PFSK-1 (cell line): Measurements from ENCODE around the gene KCNJ15.

Source experiments
- POLR2AphosphoS5 ChIP-seq: IDR thresholded peaks from 2 replicates; pipeline ENCODE4 v1.6.1; 2012; ENCODE audit warnings: low read depth, mild to moderate bottlenecking, control low read depth, low read length, moderate library complexity
- TF ChIP-seq, protein P1 (sequence below), 2 experiments: IDR thresholded peaks; 2 replicates each; pipeline versions ENCODE4 v1.6.1 to v1.8.0; 2011 to 2012; ENCODE audit warnings: low read depth in 2 of 2, low read length in 2 of 2, control low read depth in 1 of 2, inconsistent platforms in 1 of 2, mild to moderate bottlenecking in 1 of 2, moderate library complexity in 1 of 2; ENCODE audit not compliant: insufficient read depth in 1 of 2

DNA sequence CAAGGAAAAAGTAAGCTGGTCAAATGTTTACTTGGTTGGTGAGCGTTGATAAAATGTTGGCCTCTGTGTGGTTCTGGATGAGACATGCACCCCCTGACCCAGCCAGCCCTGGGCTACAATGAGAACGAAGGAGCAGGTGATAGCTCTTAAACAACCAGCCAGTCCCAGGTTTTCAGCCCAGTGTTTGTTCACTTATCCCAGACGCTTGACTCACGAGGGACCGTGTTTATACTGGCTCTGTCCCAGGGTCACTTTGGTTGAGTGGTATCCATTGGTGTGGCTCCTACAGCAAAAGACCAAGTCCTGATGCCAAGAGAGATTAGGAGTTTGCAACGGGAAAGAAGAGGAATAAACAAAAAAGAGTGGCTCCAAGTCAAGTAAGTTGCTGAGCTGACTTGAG is 86.9 kb downstream of the KCNJ15 start:
- no peak for TF ChIP-seq POLR2AphosphoS5
- TF ChIP-seq, protein P1, sequence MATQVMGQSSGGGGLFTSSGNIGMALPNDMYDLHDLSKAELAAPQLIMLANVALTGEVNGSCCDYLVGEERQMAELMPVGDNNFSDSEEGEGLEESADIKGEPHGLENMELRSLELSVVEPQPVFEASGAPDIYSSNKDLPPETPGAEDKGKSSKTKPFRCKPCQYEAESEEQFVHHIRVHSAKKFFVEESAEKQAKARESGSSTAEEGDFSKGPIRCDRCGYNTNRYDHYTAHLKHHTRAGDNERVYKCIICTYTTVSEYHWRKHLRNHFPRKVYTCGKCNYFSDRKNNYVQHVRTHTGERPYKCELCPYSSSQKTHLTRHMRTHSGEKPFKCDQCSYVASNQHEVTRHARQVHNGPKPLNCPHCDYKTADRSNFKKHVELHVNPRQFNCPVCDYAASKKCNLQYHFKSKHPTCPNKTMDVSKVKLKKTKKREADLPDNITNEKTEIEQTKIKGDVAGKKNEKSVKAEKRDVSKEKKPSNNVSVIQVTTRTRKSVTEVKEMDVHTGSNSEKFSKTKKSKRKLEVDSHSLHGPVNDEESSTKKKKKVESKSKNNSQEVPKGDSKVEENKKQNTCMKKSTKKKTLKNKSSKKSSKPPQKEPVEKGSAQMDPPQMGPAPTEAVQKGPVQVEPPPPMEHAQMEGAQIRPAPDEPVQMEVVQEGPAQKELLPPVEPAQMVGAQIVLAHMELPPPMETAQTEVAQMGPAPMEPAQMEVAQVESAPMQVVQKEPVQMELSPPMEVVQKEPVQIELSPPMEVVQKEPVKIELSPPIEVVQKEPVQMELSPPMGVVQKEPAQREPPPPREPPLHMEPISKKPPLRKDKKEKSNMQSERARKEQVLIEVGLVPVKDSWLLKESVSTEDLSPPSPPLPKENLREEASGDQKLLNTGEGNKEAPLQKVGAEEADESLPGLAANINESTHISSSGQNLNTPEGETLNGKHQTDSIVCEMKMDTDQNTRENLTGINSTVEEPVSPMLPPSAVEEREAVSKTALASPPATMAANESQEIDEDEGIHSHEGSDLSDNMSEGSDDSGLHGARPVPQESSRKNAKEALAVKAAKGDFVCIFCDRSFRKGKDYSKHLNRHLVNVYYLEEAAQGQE (IDR thresholded peaks at IDR 0.05; ENCODE audit: insufficient read depth in 1 of 2, low read depth in 2 of 2, low read length in 2 of 2), result no peak
